ENCODE data around the gene ST6GALNAC5.

DNA sequence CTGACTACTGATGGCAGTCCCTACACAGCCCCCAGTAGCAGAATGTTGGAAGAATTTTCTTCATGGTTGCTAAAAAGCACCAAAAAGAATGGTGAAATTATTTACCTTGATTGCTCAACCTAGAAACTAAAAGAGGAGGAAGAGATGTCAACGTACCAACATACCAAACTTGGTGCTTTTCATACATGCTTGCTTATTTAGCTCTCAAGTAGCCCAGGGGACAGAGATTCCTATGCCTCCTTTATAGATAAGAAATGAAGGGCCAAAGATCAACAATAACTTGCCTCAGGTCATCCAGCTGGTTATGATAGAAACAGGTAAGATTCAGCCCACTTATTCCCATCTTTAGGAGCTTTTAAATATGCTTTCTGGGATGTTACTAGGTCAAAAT lies 181.3 kb downstream of the ST6GALNAC5 start:
- TF ChIP-seq, protein P1, sequence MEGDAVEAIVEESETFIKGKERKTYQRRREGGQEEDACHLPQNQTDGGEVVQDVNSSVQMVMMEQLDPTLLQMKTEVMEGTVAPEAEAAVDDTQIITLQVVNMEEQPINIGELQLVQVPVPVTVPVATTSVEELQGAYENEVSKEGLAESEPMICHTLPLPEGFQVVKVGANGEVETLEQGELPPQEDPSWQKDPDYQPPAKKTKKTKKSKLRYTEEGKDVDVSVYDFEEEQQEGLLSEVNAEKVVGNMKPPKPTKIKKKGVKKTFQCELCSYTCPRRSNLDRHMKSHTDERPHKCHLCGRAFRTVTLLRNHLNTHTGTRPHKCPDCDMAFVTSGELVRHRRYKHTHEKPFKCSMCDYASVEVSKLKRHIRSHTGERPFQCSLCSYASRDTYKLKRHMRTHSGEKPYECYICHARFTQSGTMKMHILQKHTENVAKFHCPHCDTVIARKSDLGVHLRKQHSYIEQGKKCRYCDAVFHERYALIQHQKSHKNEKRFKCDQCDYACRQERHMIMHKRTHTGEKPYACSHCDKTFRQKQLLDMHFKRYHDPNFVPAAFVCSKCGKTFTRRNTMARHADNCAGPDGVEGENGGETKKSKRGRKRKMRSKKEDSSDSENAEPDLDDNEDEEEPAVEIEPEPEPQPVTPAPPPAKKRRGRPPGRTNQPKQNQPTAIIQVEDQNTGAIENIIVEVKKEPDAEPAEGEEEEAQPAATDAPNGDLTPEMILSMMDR (conservative IDR thresholded peaks at IDR 0.05; ENCODE audit: low read length), result no peak
- no peak for TF ChIP-seq EZH2phosphoT487 (IDR thresholded peaks at IDR 0.05; ENCODE audit: borderline replicate concordance)
